ENCODE data around the gene TRAF3IP1.
"Not testable (repeated sequence)": the region's sequence is repeated elsewhere in the genome, so short reads cannot be mapped to it uniquely, and the experiment has no call there.

TRAF3IP1 gene

DNA sequence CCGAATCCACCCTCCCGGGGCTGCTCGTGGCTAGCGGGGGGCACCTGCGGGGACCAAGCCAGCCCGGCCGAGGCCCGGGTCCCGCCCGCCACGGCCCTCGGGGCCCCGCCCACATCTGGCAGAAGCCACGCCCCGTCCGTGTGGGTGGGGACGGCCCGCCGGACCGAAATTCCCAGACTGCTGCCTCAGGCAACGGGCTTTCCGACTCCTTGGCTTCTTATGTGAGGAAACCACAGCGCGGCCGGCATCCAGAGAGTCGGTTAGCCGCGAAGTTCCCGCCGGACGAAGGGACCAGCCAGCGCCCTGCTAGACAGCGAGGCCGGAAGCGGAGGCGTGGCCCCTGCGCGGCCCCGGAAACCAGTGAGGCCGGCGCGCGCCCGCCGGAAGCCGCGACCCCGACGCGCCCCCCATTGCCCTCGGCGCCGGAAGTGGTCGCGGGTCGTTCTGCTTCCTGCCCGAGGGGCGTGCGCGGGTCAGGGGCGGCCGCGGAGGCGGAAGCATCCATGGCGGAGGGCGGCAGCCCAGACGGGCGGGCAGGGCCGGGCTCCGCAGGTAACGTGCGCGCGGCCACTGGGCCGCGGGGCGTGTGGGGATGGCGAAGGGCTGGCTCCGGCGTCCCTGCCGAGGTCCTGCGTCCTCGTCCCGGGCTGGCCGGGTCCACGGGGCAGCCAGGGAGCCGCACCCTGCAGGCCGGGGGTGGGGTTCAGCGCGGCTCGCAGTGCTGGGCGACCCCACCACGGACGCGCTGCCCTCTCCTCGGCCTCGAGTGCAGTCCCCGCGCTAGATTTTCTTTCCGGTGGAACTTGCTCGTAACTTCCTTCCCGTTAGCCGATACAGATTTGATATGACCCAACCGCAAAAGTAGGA is 106.5 kb downstream of the TRAF3IP1 start, which contains the start of gene ASB1:
ASB1 (plus strand) TSS at position 360 of the 867 bp plus-strand sequence; CDS start at position 504, 144 bp downstream.
- no peak for DNase-seq (ENCODE audit: low read depth, low spot score)

DNA sequence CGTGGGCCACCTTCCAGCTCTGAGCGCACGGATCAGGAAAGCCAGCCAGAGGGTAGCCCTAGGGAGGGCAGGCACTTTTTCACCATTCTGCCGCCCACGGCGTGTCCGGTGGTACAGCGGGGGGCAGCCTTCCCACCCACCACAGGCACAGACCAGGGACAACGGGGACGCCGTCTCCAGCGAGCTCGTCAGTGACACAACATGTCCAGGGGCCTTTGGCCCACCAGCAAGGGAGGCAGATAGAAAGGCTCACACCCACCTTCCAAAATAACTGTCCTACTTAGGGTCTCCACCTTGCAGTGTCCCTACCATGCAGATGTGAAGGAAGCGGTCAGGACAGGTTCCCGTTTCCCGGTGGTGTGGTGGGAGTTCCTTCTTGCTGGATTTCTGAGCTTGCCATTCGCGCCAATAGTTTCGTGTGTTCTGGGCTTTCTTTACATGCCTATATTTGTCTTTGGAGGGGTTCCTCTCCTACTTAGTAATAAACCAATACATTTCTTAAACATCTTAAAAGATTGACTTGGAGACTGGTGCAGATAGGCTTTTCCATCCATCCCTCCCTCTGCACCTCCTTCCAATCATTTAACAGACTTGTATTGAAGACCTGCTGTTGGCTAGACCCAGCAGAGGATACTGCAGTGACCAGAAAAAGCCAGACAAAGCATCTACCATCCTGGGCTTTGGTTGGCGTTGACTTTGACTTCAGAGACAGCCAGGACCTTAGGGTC is 107.3 kb downstream of the TRAF3IP1 start:
- DNase-seq (ENCODE audit: low read depth, low spot score), result no peak

DNA sequence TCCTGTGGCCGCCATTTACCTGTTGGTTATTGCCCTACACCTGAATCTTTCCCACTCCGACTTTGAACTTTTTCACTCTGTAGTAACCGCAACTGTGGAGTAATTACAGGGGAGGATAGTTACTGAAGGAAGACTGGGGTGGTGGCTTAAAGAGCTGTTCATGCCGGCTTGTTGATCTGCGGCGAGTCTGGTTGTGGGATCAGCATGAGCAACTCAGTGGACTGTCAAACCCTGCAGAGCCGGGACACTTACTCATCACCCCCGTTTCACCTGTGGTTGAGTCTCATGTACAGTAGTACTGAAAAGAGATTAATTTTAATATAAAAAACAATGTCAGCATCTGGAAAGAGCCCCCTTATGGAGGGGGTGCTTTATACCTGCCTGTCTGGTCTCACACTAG is 108.5 kb downstream of the TRAF3IP1 start:
- no peak for DNase-seq (ENCODE audit: low read depth, low spot score)

DNA sequence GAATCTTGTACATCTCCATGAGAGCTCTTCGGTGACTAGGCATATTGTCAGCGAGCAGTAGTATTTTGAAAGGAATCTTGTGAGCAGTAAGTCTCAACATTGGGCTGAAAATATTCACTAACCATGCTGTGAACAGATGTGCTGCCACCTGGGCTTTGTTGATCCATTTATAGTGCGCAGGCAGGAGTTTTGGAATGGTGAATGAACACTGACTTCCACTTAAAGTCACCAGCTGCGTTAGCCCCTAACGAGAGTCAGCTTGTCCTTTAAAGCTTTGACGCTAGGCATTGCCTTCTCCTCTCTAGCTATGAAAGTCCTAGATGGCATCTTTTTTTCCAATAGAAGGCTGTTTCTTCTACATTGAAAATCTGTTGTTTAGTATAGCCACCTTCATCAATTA is 110.5 kb downstream of the TRAF3IP1 start:
- no peak for DNase-seq (ENCODE audit: low read depth, low spot score)

DNA sequence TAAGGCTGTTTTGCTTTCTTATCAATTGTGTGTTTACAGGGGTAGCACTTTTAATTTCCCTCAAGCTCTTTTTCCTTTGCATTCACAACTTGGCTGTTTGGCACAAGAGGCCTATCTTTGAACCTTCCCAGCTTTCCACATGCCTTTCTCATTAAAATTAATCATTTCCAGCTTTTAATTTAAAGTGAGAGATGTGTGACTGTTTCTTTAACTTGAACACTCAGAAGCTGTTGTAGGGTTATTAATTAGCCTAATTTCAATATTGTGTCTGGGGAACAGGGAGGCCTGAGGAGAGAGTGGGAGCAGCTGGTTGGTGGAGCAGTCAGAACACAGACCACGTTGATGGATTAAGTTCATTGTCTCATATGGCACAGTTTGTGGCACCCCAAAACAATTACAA is 111.1 kb downstream of the TRAF3IP1 start:
- DNase-seq (ENCODE audit: low read depth, low spot score), result no peak

DNA sequence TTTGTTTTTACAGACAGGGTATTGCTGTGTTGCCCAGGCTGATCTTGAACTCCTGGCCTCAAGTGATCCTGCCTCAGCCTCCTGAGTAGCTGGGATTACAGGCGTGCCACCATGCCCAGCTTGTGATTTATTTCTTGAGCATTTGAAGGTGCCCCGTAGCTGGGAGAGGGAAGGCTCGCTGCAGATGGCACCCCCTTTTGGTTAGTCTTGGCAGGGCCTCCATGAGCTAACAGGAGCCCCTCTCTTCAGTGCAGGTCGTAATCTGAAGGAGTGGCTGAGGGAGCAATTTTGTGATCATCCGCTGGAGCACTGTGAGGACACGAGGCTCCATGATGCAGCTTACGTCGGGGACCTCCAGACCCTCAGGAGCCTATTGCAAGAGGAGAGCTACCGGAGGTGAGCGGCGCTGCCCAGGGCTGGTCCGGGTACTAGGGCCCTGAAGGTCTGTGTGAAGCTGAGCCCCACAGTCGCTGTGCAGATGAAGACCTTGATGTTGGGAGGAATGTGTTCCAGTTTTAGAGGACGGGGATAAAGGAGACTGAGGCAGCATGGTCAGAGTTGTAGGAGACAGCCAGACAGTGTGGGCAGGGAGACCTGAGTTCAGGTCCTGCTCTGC is 113.1 kb downstream of the TRAF3IP1 start:
- DNase-seq (ENCODE audit: low read depth, low spot score), result no peak

DNA sequence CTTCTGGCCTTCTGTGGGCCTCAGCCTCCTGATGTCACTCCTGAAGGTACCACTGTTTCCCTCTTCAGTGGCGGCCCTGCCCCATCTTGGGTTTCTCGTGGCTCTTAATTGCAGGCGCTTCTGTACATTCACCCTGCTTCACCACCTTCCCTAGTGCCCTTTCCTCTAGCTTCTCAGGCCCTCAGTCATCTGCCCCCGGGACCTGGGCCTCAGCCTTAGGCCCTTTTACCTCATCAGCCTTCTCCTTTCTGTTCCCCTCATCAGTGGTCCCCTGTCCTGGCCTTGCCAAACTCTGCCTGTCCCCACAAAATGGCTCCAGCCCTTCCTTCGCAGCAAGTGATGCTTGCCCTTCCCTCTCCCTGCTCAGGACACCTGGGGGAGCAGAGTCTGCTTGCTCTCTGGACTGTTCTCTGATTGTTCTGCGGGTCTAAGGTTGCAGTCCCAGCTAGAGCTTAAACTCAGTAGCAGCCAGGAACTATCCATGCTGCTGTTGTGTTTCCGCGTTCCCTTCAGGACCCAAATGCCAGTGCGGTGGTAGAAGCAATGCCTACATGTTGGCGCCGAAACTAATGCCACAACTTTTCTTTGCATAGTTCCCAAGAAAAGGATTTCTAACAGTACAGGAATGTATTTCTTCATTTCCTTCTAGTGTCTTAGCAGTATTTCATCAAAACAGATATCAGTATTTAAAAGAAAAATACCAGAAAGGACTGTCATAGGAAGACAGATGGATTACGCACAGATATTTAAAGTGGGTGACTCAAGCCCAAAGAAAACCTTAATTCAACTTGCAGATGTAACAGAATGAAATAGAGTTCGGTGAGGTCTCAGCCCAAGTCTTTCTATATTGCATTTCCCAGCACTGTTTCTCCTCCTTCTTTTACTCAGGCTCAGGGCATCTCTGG is 113.9 kb downstream of the TRAF3IP1 start:
- no peak for DNase-seq (ENCODE audit: low read depth, low spot score)

DNA sequence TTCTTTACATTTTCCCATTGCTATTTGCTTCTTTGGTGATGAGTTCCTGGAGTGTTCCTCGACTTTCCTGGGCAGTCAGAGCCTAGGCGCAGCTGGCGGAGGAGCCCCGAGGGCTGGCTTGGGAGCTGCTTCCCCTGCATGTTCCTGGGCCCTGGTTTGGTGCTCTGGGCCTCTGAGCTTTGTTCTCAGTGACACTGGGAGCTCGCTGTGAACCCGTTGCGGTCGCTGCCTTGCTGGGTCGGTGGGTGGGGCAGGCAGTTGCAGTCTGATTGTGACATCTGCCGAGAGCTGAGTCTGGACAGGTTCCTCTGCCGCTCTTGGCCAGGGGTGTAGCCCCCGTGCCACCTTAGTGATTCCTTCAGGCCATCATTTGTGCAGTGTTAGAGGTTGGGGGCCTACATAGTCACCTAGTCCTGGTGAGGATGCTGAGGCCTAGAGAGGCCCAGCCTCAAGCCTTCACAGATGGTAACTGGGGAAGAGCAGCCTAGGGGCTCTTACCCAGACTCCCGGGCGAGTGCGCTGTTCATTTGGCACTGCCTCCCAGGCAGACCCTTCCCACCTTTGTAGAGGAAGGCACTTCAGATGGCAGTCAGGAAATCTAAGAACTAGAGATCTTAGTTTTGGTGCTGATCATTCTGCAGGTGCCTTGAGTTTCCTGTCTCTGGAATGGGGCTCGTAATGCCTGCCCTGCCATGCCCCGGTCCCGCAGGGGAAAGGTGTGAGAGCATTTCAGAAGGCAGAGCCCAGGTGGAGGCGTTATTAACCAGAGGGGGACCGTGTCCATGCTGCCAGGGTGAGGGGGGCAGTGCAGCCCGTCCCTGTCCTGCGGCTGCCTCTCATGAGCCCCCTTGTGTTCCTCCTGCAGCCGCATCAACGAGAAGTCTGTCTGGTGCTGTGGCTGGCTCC is 114.8 kb downstream of the TRAF3IP1 start:
- no peak for DNase-seq (ENCODE audit: low read depth, low spot score)

DNA sequence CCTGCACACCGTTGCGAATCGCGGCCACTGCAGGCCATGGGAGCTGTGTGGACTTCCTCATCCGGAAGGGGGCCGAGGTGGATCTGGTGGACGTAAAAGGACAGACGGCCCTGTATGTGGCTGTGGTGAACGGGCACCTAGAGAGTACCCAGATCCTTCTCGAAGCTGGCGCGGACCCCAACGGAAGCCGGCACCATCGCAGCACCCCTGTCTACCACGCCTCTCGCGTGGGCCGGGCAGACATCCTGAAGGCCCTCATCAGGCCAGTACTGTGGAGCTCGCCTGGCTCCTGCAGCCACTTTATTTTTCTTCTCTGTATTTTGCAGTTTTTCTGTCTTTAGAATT is 115.4 kb downstream of the TRAF3IP1 start:
- DNase-seq (ENCODE audit: low read depth, low spot score), result no peak

DNA sequence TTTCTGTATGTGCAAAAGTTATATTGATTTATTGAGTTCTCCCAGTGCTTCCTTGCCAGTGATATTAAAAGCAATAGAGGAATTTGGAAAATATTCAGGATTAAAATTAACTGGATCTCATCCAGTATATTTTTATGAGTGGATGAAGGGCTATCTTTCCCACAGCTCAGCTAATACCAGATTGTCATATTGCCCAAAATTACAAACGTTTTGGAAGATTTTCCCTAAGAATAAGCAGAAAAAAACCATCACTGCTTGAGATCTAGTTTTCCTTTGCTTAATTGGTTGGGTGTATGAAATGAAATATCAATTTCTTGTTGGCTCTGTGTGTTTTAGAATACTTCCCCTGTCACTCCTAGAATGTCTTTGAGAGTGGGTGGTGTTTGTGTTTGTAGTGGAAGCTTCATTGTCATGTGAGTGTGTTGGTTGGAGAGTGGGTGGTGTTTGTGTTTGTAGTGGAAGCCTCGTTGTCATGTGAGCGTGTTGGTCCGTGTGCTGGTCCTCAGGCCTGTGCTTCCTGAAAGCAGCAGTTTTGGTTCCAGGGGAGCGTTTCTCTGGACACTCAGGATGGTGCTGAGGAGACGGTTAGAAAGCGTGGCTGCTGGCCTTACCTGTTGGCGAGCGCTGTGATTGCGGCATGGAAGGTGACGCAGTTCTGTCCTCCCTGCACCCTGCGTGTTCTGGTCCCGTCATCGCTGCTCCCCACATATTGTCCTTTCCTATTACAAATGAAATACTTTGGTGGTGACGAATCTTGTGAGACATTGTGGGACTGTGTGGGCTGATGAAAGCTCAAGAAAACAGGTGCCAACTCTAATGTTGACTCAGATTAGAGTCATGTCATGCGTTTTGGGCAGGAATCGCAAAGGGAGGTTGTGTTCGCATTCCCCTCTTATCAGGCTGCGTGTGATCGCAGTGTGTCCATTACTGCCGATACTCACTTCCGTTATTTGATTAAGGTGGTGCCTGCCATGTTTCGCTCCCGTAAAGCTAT is 118.8 kb downstream of the TRAF3IP1 start:
- DNase-seq (ENCODE audit: low read depth, low spot score), result no peak

DNA sequence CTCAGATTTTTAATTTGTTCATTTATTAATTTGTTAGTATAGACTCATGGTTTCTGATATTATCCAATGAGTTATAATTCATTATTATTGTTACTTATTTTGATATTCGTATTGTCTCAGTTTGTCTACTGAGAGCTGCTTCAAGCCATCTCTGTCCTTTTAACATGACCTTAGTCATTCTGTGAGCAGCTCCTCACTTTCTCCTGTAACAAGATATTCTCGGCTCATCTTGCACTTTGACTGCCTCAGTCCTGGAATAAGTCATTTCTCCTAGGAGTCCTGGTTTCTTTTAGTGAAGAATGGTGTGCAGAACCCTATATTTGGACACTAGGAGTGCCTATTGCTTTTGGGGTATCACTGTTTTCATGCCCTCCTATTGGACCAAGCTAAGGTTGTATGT is 119.6 kb downstream of the TRAF3IP1 start:
- no peak for DNase-seq (ENCODE audit: low read depth, low spot score)

DNA sequence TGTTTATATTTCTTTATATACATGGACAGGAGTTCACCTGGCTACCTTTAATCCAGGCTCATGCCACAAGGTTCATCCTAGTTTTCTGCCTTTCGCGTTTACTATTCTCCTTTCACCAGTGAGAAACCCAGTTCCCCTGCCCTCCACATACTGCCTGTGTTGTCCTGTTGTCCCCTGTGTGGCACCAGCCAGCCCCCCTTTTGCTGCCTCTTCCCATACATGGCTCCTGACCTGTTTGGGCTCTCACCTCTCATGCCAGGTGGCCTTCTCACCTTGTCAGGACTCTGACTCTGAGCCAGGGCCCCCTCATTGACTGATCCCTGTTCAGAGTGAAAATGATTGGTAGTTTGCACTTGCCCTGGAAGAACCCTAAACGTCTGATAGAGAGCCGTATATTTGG is 120.0 kb downstream of the TRAF3IP1 start:
- DNase-seq (ENCODE audit: low read depth, low spot score), result no peak

DNA sequence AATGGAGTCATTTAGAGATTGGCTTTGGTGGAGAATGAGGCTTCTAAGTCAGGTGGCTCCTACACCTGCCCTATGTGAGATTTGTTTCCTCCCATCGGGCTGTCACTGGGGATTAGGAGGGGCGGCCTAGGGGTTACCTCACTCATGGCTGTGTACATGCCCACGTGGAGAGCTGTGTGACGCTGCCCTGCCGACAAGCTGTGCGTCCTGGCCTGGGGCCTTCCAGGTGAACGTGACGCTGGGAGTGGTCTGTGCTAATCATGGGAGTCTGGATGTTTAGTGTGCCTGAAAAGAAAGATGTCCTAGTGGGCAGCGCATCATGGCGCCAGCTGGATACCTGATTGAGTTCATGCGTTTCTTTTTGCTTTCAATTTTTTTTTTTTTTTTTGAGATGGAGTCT is 120.4 kb downstream of the TRAF3IP1 start:
- DNase-seq (ENCODE audit: low read depth, low spot score), result no peak

DNA sequence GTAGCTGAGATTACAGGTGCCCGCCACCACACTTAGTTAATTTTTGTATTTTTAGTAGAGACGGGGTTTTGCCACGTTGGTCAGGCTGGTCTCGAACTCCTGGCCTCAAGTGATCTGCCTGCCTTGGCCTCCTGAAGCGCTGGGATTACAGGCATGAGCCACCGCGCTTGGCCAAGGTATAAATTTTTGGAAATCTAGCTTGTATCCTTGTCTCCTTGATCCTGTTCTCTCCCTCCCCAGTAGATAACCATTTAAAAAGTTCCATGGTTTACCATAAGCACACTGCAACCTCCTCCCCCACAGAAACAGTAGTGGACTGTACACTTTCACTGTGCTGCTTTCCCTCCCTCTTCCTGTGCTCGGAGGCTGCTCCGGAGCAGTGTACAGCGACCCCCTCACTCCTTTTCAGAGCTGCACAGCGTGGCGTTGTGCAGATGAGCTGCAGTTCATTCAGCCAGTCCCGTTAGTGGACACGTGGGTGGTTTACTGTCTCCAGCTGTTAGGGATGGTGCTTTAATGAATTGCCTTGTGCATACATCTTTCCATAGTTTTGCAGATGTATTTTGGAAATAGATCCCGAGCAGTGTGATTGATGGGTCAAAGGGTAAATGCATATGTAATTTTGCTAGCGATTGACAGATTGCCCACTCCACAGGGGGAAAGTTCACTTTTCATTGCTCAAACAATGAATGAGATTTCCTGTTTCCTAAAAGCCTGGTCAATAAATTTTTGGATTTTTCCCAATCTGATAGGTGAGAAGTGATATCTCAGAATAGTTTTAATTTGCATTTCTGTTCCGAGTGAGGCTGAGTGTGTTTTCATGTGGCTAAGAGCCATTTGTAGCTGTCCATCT is 121.2 kb downstream of the TRAF3IP1 start:
- no peak for DNase-seq (ENCODE audit: low read depth, low spot score)

DNA sequence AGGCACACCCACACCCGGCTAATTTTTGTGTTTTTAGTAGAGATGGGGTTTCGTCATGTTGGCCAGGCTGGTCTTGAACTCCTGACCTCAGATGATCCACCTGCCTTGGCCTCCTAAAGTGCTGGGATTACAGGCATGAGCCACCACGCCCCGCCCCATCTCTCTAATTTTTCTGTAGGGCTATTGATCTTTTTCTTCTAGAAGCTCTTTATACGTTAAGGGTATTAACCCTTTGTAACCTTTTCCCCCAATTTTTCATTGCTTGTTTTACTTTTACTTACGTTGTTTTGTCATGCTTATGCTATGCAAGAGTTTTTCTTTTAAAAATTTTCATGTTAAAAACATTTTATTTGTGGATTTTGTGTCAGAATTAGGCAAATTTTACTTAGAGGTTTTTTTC is 121.9 kb downstream of the TRAF3IP1 start:
- DNase-seq (ENCODE audit: low read depth, low spot score), result not testable (repeated sequence)

DNA sequence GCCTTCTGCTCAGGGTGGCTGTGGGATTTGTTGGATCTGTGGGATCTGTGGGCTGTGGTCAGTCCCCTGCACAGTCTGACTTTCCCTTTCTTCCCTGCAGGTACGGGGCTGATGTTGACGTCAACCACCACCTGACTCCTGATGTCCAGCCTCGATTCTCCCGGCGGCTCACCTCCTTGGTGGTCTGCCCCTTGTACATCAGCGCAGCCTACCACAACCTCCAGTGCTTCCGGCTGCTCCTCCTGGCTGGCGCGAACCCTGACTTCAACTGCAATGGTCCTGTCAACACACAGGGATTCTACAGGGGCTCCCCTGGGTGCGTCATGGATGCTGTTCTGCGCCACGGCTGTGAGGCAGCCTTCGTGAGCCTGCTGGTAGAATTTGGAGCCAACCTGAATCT is 123.9 kb downstream of the TRAF3IP1 start:
- DNase-seq (ENCODE audit: low read depth, low spot score), result no peak

DNA sequence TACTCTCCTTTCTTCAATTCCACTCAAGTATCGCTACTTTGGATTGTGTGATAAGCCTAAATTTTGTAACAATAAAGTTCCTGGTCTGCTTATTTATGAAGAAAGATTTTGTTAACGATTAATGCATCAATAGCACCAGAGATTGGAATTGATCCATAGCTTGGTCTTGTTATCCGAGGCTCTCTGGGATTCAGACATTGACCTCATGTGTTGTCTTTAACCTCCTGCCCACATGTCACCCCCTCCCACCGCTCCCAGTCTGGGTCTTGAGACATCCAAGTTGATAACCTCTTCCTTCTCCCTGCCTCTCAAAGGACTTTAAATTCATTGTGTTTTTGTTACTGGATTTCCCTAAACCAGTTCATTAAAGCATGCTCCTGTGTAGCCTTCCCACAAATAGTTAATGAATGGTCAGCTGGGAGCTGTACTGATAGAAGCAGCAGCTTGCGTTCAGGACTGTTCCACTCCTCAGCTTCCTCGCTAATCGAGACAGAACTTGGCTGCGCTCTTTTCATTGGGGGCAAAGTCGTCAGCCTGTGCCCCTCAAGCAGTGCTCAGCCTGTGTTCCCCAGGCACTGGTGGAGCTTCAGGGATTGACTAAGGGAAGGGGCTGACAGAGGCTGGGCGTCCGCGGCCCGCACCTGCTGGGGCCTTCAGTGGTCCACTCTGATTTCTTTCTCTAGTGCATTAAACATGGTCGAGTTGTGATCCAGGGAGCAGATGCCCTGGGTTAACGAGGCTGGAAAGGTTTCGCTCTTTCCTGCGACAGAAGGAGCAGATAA is 125.3 kb downstream of the TRAF3IP1 start:
- no peak for DNase-seq (ENCODE audit: low read depth, low spot score)

DNA sequence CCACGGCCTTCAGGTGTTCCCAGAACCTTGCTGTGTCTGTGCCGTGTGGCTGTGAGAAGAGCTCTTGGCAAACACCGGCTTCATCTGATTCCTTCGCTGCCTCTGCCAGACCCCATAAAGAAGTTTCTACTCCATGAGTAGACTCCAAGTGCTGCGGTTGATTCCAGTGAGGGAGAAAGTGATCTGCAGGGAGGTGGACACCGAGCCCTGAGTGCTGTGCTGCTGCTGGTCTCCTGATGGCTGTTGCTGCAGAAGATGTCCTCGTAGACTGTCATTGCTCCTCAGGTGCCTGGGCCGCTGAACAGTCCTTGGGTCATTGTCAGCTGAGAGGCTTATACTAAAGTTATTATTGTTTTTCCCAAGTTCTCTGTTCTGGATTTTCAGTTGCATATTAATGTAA is 126.1 kb downstream of the TRAF3IP1 start:
- no peak for DNase-seq (ENCODE audit: low read depth, low spot score)

All from smooth muscle cell of the brain vasculature (primary cell).